Stimulated activated naive CD8-positive, alpha-beta T cell treated with anti-CD3 and anti-CD28 coated beads, Interleukin-15, amount 100 ng/mL, for 72 hours (primary cell): ENCODE measurements around the gene DIO1.

Experiments
- ATAC-seq: fragments of 150-1000 bp; cut with Tn5 transposase; 2 replicates; pipeline ENCODE4 v1.10.0; 2021; ENCODE audit warnings: mild to moderate bottlenecking, moderate library complexity
- DNase-seq, 2 donors: peaks; one replicate each; pipeline ENCODE4 v3.0.0; 2021 to 2022
- H3K27ac Mint-ChIP-seq, 2 donors: one replicate each; pipeline ENCODE4 v1.8.0; 2022; ENCODE audit warnings: mild to moderate bottlenecking in 2 of 2, mixed read lengths in 2 of 2, moderate library complexity in 2 of 2
- H3K27me3 Mint-ChIP-seq: one replicate; pipeline ENCODE4 v1.8.0; 2022; ENCODE audit warnings: mixed read lengths
- H3K4me1 Mint-ChIP-seq: one replicate; pipeline ENCODE4 v1.8.0; 2022; ENCODE audit warnings: mild to moderate bottlenecking, mixed read lengths
- H3K4me3 Mint-ChIP-seq, 2 donors: one replicate each; pipeline ENCODE4 v1.8.0; 2022; ENCODE audit warnings: mild to moderate bottlenecking in 2 of 2, mixed read lengths in 2 of 2, moderate library complexity in 1 of 2
- H3K9me3 Mint-ChIP-seq, 2 donors: one replicate each; pipeline ENCODE4 v1.8.0; 2022; ENCODE audit warnings: mixed read lengths in 2 of 2

Gene DIO1

DNA sequence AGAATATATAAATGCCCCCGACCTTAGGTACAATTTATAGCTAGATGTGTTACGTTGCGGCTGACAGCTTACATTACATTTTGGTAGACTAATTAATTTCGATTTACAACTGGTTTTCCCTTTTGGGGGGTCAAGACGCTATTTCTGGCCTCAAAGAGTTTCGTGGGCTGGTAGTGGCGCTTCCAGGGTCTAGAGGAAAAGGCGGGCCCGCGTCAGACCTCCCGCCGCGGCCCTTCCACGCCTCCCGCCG lies 51.1 kb downstream of the DIO1 start:
- Mint-ChIP-seq H3K27me3 (no peaks in the 10 kb centered on the region), H3K4me3 (peak overlapping the region; percentile 91 to 98), H3K9me3 (no peaks in the 10 kb centered on the region), H3K27ac (peak overlapping the region; percentile 93 to 97), H3K4me1 (peaks cover 59% of the 10 kb centered on the region)
- ATAC-seq (no peak), DNase-seq (no peak)

DNA sequence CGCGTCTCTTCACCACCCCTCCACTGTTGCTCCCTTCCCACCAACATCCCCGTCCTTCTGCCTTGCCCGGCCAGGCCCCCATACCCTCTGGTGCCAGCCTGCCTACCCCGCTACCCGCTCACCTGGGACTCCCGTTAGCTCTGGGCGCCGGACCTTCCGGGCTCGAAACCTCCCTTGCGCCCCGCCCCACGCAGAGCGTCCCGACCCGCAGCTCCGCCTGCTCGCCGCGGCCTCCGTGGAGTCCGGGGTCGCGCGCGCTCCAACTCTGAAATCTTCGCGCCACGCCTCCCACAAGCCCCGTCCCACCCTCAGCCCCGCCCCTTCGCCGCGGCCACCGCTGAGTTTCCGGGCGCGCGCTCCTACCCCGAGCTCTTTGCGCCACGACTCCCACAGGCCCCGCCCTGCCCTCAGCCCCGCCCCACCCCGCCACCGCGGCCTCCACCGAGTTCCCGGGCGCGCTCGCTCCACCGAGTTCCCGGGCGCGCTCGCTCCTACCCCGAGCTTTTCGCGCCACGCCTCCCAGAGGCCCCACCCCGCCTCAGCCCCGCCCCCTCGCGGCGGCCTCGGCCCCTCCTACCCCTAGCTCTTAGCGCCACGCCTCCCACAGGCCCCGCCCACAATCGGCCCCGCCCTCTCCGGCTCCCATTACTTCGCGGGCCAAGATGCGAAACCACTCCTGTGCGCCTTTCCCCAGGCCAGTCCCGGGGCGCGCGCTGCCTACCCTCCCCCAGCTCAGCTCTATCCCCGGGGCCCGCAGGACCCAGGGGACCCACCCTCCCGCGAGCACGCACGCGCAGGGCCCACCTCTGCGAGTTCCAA lies 51.7 kb downstream of the DIO1 start, which contains the start of gene IFT25:
Gene IFT25 (minus strand): TSS at position 267 of the 819 bp plus-strand sequence. CDS start 5,617 bp downstream, outside the sequence.
- H3K4me1 Mint-ChIP-seq, result peaks cover 58% of the 10 kb centered on the region
- ATAC-seq (peak; percentile 85), DNase-seq (peak; percentile 98 to 100)
- H3K9me3 Mint-ChIP-seq, result no peaks in the 10 kb centered on the region
- peak within 1 kb of the TSS; percentile 91 to 98 for H3K4me3 Mint-ChIP-seq
- peak within 1 kb of the TSS; percentile 93 to 97 for H3K27ac Mint-ChIP-seq
- no peaks in the 10 kb centered on the region for H3K27me3 Mint-ChIP-seq

- ATAC-seq (peak; percentile 75), DNase-seq (no peak)
- Mint-ChIP-seq H3K9me3 (no peaks in the 10 kb centered on the region), H3K4me3 (peak within 1 kb of the TSS; percentile 91 to 98), H3K27ac (peak within 1 kb of the TSS; percentile 93 to 97), H3K27me3 (no peaks in the 10 kb centered on the region), H3K4me1 (peaks cover 58% of the 10 kb centered on the region)
These were observed 52.5 kb downstream of the DIO1 start, which contains the start of gene LRRC42 for GRCh38 chr1:53946252-53947171. Gene LRRC42, plus strand, starts transcription at chr1:53946350. Its CDS starts 5,650 bp downstream, at chr1:53952000.

- DNase-seq (no peak), ATAC-seq (no peak)
- H3K4me1 Mint-ChIP-seq, result peaks cover 58% of the 10 kb centered on the region
- H3K27me3 Mint-ChIP-seq, result no peaks in the 10 kb centered on the region
- no peaks in the 10 kb centered on the region for H3K9me3 Mint-ChIP-seq
- H3K27ac Mint-ChIP-seq, result peak overlapping the region; percentile 22 to 87
- H3K4me3 Mint-ChIP-seq, result peak overlapping the region; percentile 91 to 98
These were observed 53.4 kb downstream of the DIO1 start for GRCh38 chr1:53947172-53947907.

DNA sequence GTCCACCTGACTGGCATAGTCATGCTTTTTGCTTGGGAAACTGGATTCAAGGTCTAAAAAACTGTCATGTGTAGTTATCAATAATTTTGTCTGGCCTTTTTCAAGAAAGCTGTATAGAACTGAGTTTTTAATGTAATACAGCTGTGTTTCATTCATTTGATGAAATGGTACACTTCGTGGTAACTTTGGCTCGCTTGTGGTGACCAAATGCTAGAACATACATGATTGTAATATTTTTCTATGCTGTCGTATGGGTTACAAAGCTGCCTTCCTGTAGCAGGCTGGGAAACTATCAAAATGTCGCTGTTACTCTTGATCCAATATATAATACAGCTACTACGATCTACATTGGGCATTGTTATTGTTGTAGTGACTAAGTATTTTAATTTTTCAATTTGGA lies 54.3 kb downstream of the DIO1 start:
- H3K9me3 Mint-ChIP-seq, result no peaks in the 10 kb centered on the region
- ATAC-seq (no peak), DNase-seq (no peak)
- peak overlapping the region in 1 of 2 donors; percentile 32 for H3K4me3 Mint-ChIP-seq
- H3K4me1 Mint-ChIP-seq, result peaks cover 48% of the 10 kb centered on the region
- no peak overlapping the region for H3K27ac Mint-ChIP-seq
- no peaks in the 10 kb centered on the region for H3K27me3 Mint-ChIP-seq

GRCh38 chr1:53949023-53949990 lies 55.3 kb downstream of the DIO1 start:
- DNase-seq (peak; percentile 11 to 29), ATAC-seq (no peak)
- no peaks in the 10 kb centered on the region for H3K9me3 Mint-ChIP-seq
- peaks cover 38% of the 10 kb centered on the region for H3K4me1 Mint-ChIP-seq
- H3K4me3 Mint-ChIP-seq, result no peak overlapping the region
- no peak overlapping the region for H3K27ac Mint-ChIP-seq
- no peaks in the 10 kb centered on the region for H3K27me3 Mint-ChIP-seq

DNA sequence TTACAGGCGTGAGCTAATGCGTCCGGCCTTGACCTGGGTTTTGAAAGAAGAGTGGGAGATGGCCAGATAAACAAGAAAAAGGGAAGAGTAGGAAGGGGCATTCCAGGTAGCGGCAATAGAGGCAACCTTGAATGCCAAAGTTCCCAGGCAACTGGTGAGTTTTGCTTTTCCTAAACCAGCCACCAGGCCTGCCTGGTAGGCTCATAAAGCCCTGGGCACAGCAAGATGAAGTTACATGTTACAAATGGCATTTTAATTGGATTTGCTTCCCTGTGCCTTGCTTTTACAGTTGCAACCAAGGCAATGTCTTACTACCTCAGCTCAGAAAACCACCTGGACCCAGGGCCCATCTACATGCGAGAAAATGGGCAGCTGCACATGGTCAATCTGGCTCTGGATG lies 57.7 kb downstream of the DIO1 start:
- DNase-seq, result no peak
- no peak overlapping the region for H3K27ac Mint-ChIP-seq
- peaks cover 29% of the 10 kb centered on the region for H3K4me1 Mint-ChIP-seq
- no peaks in the 10 kb centered on the region for H3K27me3 Mint-ChIP-seq
- no peak for ATAC-seq
- no peaks in the 10 kb centered on the region for H3K9me3 Mint-ChIP-seq
- H3K4me3 Mint-ChIP-seq, result no peak overlapping the region

DNA sequence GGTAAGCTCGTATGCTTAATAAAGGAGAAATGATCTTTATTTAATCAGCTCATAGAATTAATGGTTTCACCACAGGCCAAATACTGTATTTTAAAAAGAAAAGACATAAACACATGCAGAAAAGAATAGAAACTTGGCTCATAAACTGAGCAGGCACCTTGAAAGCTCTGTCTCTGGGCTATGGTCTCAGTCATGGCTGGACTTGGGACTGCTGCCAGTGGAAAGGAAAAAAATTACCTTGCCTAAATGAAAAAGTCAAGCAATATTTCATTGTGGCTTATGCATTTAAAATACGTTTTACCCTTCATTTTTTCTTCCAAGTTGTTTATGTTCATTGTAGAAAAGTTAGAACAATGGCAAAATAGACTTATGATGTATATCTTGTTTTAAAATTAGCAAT lies 60.1 kb downstream of the DIO1 start:
- Mint-ChIP-seq H3K4me3 (no peak overlapping the region), H3K27ac (no peak overlapping the region), H3K4me1 (peaks cover 21% of the 10 kb centered on the region), H3K27me3 (no peaks in the 10 kb centered on the region), H3K9me3 (no peaks in the 10 kb centered on the region)
- no peak for ATAC-seq
- DNase-seq, result no peak

GRCh38 chr1:53956308-53957168 lies 62.6 kb downstream of the DIO1 start:
- DNase-seq, result no peak
- peaks cover 10% of the 10 kb centered on the region for H3K4me1 Mint-ChIP-seq

DNA sequence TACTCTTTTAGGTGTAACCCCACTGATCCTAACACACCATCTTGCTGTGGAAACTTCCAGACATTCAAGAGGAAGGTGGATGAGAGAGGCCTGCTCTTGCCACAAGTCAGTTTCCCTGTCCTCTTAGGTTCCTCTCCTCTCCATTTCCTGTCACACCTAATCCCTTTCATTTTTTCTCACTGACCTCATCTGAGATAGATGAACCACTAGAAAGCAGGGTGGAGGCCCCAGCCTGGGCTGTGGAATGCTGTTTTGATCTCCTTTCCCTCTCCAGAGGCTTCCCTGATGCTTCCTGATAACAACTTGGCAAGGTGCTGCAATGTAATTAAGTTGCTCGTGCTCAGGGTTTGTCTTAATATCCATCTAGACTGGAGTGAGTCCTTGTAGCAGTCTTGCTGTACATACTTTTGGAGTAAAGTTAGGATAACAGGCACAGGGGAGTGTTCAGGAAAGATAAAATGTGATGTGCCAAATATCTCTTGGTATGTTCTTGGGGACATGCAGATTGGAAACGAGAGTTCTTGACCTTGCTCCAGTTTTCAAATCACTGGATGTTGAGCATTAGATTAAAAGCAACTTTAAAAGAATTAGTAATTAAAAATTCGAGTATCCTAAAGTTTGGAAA lies 63.3 kb downstream of the DIO1 start:
- H3K4me3 Mint-ChIP-seq, result no peak overlapping the region
- H3K27ac Mint-ChIP-seq, result peak overlapping the region in 1 of 2 donors; percentile 82
- no peak for ATAC-seq

More at GRCh38 chr1:53956308-53957168, 62.6 kb downstream of the DIO1 start:
- ATAC-seq, result no peak
- Mint-ChIP-seq H3K27ac (no peak overlapping the region), H3K27me3 (no peaks in the 10 kb centered on the region), H3K9me3 (no peaks in the 10 kb centered on the region), H3K4me3 (no peak overlapping the region)

GRCh38 chr1:53959664-53960250 lies 65.8 kb downstream of the DIO1 start:
- ATAC-seq, result no peak
- no peaks in the 10 kb centered on the region for H3K9me3 Mint-ChIP-seq
- H3K4me1 Mint-ChIP-seq, result peaks cover 10% of the 10 kb centered on the region
- no peak overlapping the region for H3K27ac Mint-ChIP-seq
- no peak for DNase-seq
- H3K4me3 Mint-ChIP-seq, result no peak overlapping the region
- H3K27me3 Mint-ChIP-seq, result no peaks in the 10 kb centered on the region

More for the DNA sequence above, 63.3 kb downstream of the DIO1 start:
- no peaks in the 10 kb centered on the region for H3K27me3 Mint-ChIP-seq
- peaks cover 10% of the 10 kb centered on the region for H3K4me1 Mint-ChIP-seq
- no peaks in the 10 kb centered on the region for H3K9me3 Mint-ChIP-seq
- DNase-seq, result no peak
